GDM1 (cell line): Measurements from ENCODE around the gene BCL11B.

Source experiments
- DNase-seq: peaks from one replicate; lab custom pipeline; 2025; lab: John Stamatoyannopoulos, UW

The BCL11B gene

GRCh38 chr14:99119554-99120525 is 152.2 kb downstream of the BCL11B start:
- DNase-seq, result no peak
